Lower lobe of right lung (tissue), 2 donors: ENCODE data around the gene EARS2. TPM values are rescaled to one million over a fixed set of nuclear protein-coding genes. Genes with fewer than 3 reads are reported as not detected.

Source experiments
- ATAC-seq, 2 donors: fragments of 200-7000 bp; cut with Tn5 transposase; one replicate each; pipeline ENCODE4 v1.9.1; 2020 to 2022; ENCODE audit warnings: mild to moderate bottlenecking in 2 of 2, moderate library complexity in 2 of 2
- DNase-seq: peaks from one replicate; pipeline ENCODE4 v3.0.0-alpha.2; 2020
- H3K27ac ChIP-seq: fragments of 200-600 bp; one replicate; pipeline ENCODE4 v1.8.0; 2022
- H3K27me3 ChIP-seq: fragments of 200-600 bp; one replicate; pipeline ENCODE4 v1.8.0; 2022; ENCODE audit warnings: low read depth
- H3K36me3 ChIP-seq: fragments of 200-600 bp; one replicate; pipeline ENCODE4 v1.8.0; 2022; ENCODE audit warnings: mild to moderate bottlenecking
- H3K4me1 ChIP-seq: fragments of 200-600 bp; one replicate; pipeline ENCODE4 v1.8.0; 2022
- H3K4me3 ChIP-seq: fragments of 200-600 bp; one replicate; pipeline ENCODE4 v1.8.0; 2022; ENCODE audit warnings: mild to moderate bottlenecking
- H3K9me3 ChIP-seq: fragments of 200-600 bp; one replicate; pipeline ENCODE4 v1.8.0; 2022
- intact Hi-C: fragments of 100-400 bp; cut with DNase I; formaldehyde crosslinking; loops from one replicate; pipeline ENCODE4 v1.11.0; 2022
- total RNA-seq: library from RNA; stranded (reverse); fragmentation: NEBNext Ultra II Directional; extraction: Animal tissue kit (Norgen Biotek cat#: 25700); gene quantifications from one replicate; pipeline ENCODE4 v1.2.1, GENCODE V29; 2021
- TF ChIP-seq, protein P1 (sequence below): fragments of 200-600 bp; IDR thresholded peaks from one replicate; pipeline ENCODE4 v1.8.0; 2022; ENCODE audit warnings: antibody characterized with exemption, mild to moderate bottlenecking
- donor health status: DM: no; HTN: yes; CAD: no; lungs with severe emphysema.

The EARS2 gene
- total RNA-seq, 1 donor from 2014 or later = 19.5 TPM

DNA sequence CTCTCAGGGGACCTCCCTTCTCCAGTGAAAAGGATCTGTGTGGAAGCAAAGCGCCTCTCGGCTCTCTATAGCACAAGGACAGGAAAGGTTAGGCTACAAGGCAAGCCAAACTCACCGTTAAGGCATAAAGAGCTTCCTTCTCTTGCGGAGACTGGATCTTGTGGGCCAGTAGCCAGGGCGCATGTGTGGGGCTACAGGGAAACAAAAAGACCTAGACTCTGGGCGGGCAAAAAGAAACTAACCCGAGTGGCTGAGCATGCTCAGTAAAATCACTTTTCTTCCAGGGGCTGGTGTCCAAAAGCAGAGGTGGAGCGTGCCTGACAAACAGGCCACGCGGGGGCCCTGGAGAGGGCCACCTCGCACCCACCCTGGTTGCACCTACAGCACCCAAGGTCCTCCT lies 63.0 kb downstream of the EARS2 start:
- TF ChIP-seq, protein P1, sequence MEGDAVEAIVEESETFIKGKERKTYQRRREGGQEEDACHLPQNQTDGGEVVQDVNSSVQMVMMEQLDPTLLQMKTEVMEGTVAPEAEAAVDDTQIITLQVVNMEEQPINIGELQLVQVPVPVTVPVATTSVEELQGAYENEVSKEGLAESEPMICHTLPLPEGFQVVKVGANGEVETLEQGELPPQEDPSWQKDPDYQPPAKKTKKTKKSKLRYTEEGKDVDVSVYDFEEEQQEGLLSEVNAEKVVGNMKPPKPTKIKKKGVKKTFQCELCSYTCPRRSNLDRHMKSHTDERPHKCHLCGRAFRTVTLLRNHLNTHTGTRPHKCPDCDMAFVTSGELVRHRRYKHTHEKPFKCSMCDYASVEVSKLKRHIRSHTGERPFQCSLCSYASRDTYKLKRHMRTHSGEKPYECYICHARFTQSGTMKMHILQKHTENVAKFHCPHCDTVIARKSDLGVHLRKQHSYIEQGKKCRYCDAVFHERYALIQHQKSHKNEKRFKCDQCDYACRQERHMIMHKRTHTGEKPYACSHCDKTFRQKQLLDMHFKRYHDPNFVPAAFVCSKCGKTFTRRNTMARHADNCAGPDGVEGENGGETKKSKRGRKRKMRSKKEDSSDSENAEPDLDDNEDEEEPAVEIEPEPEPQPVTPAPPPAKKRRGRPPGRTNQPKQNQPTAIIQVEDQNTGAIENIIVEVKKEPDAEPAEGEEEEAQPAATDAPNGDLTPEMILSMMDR = no peak
- Histone ChIP-seq H3K27ac (peak overlapping the region; percentile 69), H3K9me3 (no peaks in the 10 kb centered on the region), H3K4me3 (peak overlapping the region; percentile 31), H3K4me1 (peaks cover 69% of the 10 kb centered on the region), H3K36me3 (peaks cover 72% of the 10 kb centered on the region), H3K27me3 (no peaks in the 10 kb centered on the region)
- intact Hi-C loops = no loop called here
- ATAC-seq (peak; percentile 38 to 39), DNase-seq (no peak)

DNA sequence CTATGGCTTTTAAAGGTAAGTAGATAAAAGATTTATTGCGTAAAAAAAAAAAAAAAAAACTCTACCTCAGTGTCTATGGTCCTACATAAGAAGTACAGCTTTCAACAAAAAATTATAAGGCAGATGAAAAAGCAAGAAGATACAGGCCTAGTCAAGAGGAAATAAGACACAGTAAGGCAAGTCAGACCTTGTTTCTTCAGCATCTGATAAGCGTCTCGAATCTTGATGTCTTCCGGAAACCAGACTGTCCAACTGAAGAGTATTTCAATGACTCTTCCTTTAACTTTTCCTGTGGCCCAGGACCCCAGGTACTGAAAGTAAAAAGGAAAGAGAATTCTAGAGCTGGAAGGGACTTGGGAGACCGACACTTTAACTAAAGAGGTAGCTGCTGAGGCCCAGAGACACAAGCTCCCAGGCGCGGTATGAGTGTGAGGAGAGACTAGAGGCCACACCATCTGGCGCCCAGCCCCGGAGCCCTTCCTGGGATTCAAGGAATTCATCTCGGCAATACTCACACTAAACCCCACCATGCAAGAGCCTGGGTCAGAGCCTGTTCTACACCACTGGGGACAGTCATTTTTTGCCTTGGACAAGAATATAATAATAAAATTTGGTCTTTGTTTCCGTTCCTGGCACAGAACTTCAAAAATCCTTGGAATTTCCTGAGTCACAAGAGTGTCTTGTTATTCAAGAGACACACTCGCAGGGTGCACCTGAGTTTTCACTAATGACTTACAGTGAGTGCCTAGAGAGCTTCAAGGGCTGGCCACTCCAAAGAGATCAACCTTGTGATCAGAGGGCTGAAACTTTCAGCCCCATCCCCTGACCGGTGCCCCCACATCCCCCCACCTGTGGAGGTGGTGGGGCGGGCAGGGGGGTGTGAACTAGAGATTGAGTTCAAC lies 65.4 kb downstream of the EARS2 start:
- intact Hi-C loops = no loop called here
- H3K4me1 ChIP-seq = peaks cover 58% of the 10 kb centered on the region
- TF ChIP-seq, protein P1 = no peak
- no peaks in the 10 kb centered on the region for H3K27me3 ChIP-seq
- H3K36me3 ChIP-seq = peaks cover 97% of the 10 kb centered on the region
- H3K27ac ChIP-seq = peak overlapping the region; percentile 69
- no peaks in the 10 kb centered on the region for H3K9me3 ChIP-seq
- ATAC-seq (peak; percentile 55 to 73), DNase-seq (no peak)
- H3K4me3 ChIP-seq = no peak overlapping the region

DNA sequence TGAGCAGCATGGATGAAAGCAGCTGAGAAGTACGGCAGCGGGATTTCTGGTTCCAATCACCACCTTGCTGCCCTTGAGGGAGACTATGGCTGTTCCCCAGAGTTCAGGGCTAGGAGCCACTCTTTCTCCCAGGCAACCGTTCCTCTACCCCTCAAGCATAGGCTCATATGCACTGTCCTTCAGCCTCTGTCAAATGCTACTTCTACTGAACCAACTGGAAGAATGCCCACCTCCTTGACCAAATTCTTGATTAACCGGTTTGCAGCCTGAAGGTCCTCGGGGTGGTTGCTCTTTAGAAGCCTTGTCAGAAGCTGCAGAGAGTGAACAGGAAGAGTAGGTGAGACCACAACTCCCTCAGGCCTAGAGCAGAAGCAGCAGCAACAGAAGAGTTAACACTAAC lies 70.7 kb downstream of the EARS2 start:
- H3K4me1 ChIP-seq = peaks cover 25% of the 10 kb centered on the region
- TF ChIP-seq, protein P1 = no peak
- intact Hi-C loops = no loop called here
- H3K9me3 ChIP-seq = no peaks in the 10 kb centered on the region
- H3K27ac ChIP-seq = peak overlapping the region; percentile 31
- DNase-seq (peak; percentile 51), ATAC-seq (peak; percentile 94)
- no peak overlapping the region for H3K4me3 ChIP-seq
- H3K27me3 ChIP-seq = no peaks in the 10 kb centered on the region
- peaks cover 100% of the 10 kb centered on the region for H3K36me3 ChIP-seq

DNA sequence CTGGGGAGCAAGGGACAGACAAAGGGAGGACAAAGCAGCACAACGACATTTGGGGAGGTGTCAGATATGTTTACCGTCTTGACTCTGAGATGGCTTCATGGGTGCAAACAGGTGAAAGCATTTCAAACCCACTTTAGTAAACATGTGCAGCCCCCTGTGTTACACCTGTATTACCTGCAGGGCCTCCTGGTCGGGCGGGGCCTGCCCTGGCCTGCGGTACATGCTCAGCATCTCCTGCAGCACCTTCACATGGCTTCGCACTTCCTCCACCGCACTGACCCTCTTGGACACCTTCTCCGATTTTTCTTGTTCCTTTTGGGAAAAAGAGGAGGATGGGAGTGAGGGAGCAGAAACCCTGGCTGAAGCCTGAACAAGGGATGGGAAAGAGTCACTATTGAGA lies 71.3 kb downstream of the EARS2 start:
- peaks cover 100% of the 10 kb centered on the region for H3K36me3 ChIP-seq
- no peak for ATAC-seq
- intact Hi-C loops = no loop called here
- H3K4me3 ChIP-seq = no peak overlapping the region
- H3K4me1 ChIP-seq = peaks cover 19% of the 10 kb centered on the region
- H3K27me3 ChIP-seq = no peaks in the 10 kb centered on the region
- DNase-seq = peak; percentile 25
- H3K27ac ChIP-seq = peak overlapping the region; percentile 31
- H3K9me3 ChIP-seq = no peaks in the 10 kb centered on the region
- TF ChIP-seq, protein P1 = no peak

DNA sequence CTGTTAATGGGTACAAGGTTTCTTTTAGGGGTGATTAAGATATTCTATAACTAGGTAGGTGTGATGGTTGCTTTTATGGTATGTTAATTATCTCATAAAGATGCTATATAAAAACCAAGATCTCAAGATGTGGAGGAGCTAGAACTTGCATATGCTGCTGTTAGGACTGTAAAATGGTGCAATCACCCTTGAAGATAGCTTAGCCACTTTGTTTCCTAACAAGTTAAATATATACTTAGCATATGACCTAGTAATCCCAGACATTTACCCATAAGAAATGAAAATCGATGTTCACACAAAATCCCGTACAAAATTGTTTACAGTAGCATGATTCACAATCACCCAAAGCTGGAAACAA lies 71.9 kb downstream of the EARS2 start:
- H3K36me3 ChIP-seq = peaks cover 100% of the 10 kb centered on the region
- H3K4me3 ChIP-seq = no peak overlapping the region
- intact Hi-C loops = no loop called here
- H3K4me1 ChIP-seq = peaks cover 18% of the 10 kb centered on the region
- no peak overlapping the region for H3K27ac ChIP-seq
- ATAC-seq (no peak), DNase-seq (no peak)
- no peaks in the 10 kb centered on the region for H3K27me3 ChIP-seq
- H3K9me3 ChIP-seq = no peaks in the 10 kb centered on the region
- TF ChIP-seq, protein P1 = no peak
